AG04450 (cell line): ENCODE results near the gene CCDC127. TPM values are rescaled to one million over a fixed set of nuclear protein-coding genes. Genes with fewer than 3 reads are reported as not detected.

Experiments
- CTCF ChIA-PET: fragments of 300-600, 350-600 bp; formaldehyde crosslinking; extraction: SDS; loops from one replicate; lab custom pipeline; 2022; ENCODE audit warnings: antibody characterized with exemption, inconsistent platforms; lab: Charles Lee
- POLR2A ChIA-PET: fragments of 350-600 bp; formaldehyde crosslinking; extraction: SDS; loops from one replicate; lab custom pipeline; 2021; ENCODE audit warnings: antibody characterized with exemption, inconsistent platforms; lab: Yijun Ruan, JAX
- DNase-seq: peaks from one replicate; pipeline ENCODE4 v3.0.0-alpha.2; 2011; ENCODE audit warnings: low read depth, low spot score
- H3K27ac ChIP-seq: one replicate; pipeline ENCODE4 v1.5.1; 2012; ENCODE audit warnings: low read depth, low read length, control low read depth
- H3K27me3 ChIP-seq: one replicate; pipeline ENCODE4 v1.6.0; 2012; ENCODE audit warnings: low read length; ENCODE audit not compliant: control insufficient read depth, insufficient read depth
- H3K4me3 ChIP-seq: 2 replicates; pipeline ENCODE4 v1.5.1; 2011; ENCODE audit warnings: mild to moderate bottlenecking, low read depth, low read length, control low read depth
- H3K9me3 ChIP-seq: 2 replicates; pipeline ENCODE4 v1.5.1; 2012; ENCODE audit warnings: low read length; ENCODE audit not compliant: control insufficient read depth, insufficient read depth
- polyA plus RNA-seq: library from polyadenylated mRNA; depleted of rRNA; stranded (reverse); fragments of >200 nt; gene quantifications from 2 replicates; pipeline ENCODE4 v1.2.3, GENCODE V29; 2011
- TF ChIP-seq, protein P1 (sequence below): IDR thresholded peaks from 2 replicates; pipeline ENCODE4 v1.5.1; 2011; ENCODE audit warnings: low read depth, low read length, control low read depth, inconsistent platforms

The CCDC127 gene
- polyA plus RNA-seq, 1 experiment, result 6.6 TPM

GRCh38 chr5:157126-157715, 60.7 kb downstream of the CCDC127 start:
- DNase-seq, result no peak
- CTCF ChIA-PET, result no interaction called here

DNA sequence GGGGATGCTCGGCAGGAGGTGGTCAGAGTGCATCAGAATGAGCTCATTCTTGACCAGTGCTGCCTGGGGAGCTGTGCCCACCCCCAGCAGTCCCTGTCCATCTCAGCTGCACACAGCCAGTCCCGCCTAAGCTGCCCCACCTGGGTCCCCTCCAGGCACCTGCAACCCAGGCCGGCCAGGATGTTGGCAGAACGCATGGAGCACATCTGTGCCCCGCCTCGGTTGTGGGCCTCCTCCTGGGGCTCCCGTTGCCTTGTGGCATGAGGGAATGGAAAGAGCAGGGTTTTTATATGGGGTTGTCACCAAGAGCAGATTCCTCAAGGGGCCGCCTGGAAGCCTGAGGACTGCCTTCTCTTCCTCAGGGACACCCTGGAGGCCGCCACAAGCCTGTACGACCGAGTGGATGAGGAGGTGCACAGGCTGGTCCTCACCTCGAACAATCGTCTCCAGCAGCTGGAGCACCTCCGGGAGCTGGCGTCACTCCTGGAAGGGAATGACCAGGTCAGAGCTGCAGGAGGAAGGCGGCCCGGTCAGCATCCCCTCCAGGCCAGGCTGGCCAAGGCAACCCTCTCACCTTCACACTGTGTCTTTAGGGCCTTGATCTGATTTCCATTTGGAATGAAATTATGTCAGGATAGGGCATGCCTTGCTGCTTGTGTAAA, 61.4 kb downstream of the CCDC127 start:
- Histone ChIP-seq H3K27me3 (peaks cover 7% of the 10 kb centered on the region), H3K9me3 (no peaks in the 10 kb centered on the region; the same call in 1 of the 2 replicates), H3K27ac (no peak overlapping the region), H3K4me3 (no peak overlapping the region)
- ChIA-PET POLR2A (no interaction called here), CTCF (no interaction called here)
- TF ChIP-seq, protein P1, sequence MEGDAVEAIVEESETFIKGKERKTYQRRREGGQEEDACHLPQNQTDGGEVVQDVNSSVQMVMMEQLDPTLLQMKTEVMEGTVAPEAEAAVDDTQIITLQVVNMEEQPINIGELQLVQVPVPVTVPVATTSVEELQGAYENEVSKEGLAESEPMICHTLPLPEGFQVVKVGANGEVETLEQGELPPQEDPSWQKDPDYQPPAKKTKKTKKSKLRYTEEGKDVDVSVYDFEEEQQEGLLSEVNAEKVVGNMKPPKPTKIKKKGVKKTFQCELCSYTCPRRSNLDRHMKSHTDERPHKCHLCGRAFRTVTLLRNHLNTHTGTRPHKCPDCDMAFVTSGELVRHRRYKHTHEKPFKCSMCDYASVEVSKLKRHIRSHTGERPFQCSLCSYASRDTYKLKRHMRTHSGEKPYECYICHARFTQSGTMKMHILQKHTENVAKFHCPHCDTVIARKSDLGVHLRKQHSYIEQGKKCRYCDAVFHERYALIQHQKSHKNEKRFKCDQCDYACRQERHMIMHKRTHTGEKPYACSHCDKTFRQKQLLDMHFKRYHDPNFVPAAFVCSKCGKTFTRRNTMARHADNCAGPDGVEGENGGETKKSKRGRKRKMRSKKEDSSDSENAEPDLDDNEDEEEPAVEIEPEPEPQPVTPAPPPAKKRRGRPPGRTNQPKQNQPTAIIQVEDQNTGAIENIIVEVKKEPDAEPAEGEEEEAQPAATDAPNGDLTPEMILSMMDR, result no peak
- DNase-seq, result no peak

More at GRCh38 chr5:157126-157715, 60.7 kb downstream of the CCDC127 start:
- peaks cover 10% of the 10 kb centered on the region for H3K27me3 ChIP-seq
- no peak overlapping the region for H3K4me3 ChIP-seq
- POLR2A ChIA-PET, result no interaction called here
- no peak overlapping the region for H3K27ac ChIP-seq
- TF ChIP-seq, protein P1, result no peak
- H3K9me3 ChIP-seq, result no peaks in the 10 kb centered on the region; the same call in 1 of the 2 replicates

GRCh38 chr5:155651-156410, 62.1 kb downstream of the CCDC127 start:
- DNase-seq, result no peak
- CTCF ChIA-PET, result no interaction called here
- Histone ChIP-seq H3K27me3 (peaks cover 7% of the 10 kb centered on the region), H3K9me3 (no peaks in the 10 kb centered on the region; the same call in 1 of the 2 replicates), H3K27ac (no peak overlapping the region), H3K4me3 (no peak overlapping the region)
- TF ChIP-seq, protein P1, result no peak
- POLR2A ChIA-PET, result no interaction called here

DNA sequence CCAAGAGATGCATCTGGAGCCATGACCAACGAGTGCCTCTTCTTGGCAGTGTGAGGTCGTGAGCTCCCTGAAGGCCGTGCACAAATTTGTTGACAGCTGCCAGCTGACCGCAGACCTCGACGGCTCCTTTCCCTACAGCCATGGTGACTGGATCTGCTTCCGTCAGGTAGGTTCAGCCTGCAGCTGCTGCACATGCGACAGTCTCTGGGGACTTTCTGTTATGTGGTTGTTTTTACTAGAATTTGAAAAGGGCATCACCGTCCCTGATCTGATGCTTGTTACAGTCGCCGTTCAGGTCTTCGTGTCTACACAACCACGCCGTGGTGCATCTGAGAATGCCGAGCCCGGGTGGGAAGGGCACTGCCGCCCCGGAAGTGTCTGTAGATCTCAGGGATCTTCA, 63.1 kb downstream of the CCDC127 start:
- no peak for DNase-seq
- Histone ChIP-seq H3K4me3 (no peak overlapping the region), H3K27me3 (peaks cover 7% of the 10 kb centered on the region), H3K9me3 (no peaks in the 10 kb centered on the region; the same call in 1 of the 2 replicates), H3K27ac (no peak overlapping the region)
- ChIA-PET POLR2A (no interaction called here), CTCF (interaction anchor here (0.6 kb wide), 1 partner anchor 31 kb away, joined by 3 read pairs; no protein-coding TSS in a partner anchor)
- TF ChIP-seq, protein P1, result no peak

DNA sequence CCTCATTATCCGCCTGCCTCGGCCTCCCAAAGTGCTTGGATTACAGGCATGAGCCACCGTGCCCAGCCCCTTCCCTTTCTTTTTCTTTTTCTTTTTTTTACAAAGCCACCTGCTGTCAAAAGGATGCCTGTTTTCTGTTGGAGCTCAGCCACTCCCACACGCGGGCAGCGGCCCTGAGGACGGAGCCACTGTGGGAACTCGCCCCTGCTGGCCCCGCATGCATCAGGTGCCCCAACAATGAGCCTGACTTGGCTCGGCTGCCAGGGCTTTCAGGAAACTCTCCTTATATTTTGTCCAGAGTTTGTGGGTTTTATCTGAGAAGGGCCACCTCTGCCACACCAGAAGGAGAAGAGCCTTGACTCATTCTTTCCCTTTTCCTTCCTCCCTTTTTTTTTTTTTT, 63.7 kb downstream of the CCDC127 start:
- CTCF ChIA-PET, result interaction anchor here (0.6 kb wide), 1 partner anchor 30 kb away, joined by 3 read pairs; no protein-coding TSS in a partner anchor
- DNase-seq, result no peak
- TF ChIP-seq, protein P1, result no peak
- POLR2A ChIA-PET, result no interaction called here
- H3K9me3 ChIP-seq, result no peaks in the 10 kb centered on the region; the same call in 1 of the 2 replicates
- H3K27me3 ChIP-seq, result peaks cover 7% of the 10 kb centered on the region
- no peak overlapping the region for H3K27ac ChIP-seq
- no peak overlapping the region for H3K4me3 ChIP-seq
